Type B pancreatic cell (in vitro differentiated cells): ENCODE measurements around the gene RPS10. TPM values are rescaled to one million over a fixed set of nuclear protein-coding genes. Genes with fewer than 3 reads are reported as not detected.
"Not testable (repeated sequence)": the region's sequence is repeated elsewhere in the genome, so short reads cannot be mapped to it uniquely, and the experiment has no call there.

ENCODE experiments used
- DNase-seq: peaks from one replicate; pipeline ENCODE4 v3.0.0; 2021; ENCODE audit warnings: mixed read lengths; ENCODE audit not compliant: unreplicated experiment; ENCODE audit errors: extremely low spot score
- H3K27ac Mint-ChIP-seq: 2 replicates; pipeline ENCODE4 v1.8.0; 2021; ENCODE audit warnings: mild to moderate bottlenecking, mixed read lengths
- H3K27me3 Mint-ChIP-seq: 2 replicates; pipeline ENCODE4 v1.8.0; 2021; ENCODE audit warnings: mixed read lengths
- H3K36me3 Mint-ChIP-seq: 2 replicates; pipeline ENCODE4 v1.8.0; 2021; ENCODE audit warnings: mixed read lengths
- H3K4me1 Mint-ChIP-seq: one replicate; pipeline ENCODE4 v1.8.0; 2021; ENCODE audit warnings: mixed read lengths; ENCODE audit not compliant: unreplicated experiment
- H3K4me3 Mint-ChIP-seq: 2 replicates; pipeline ENCODE4 v1.8.0; 2021; ENCODE audit warnings: mild to moderate bottlenecking, mixed read lengths
- H3K9me3 Mint-ChIP-seq: 2 replicates; pipeline ENCODE4 v1.8.0; 2021; ENCODE audit warnings: mixed read lengths
- total RNA-seq: library from RNA; stranded (reverse); gene quantifications from 2 replicates; pipeline ENCODE4 v1.2.1, GENCODE V29; 2021; ENCODE audit warnings: low replicate concordance
- TF ChIP-seq, protein P1 (sequence below): fragments of 200-600 bp; sonication (generic); conservative IDR thresholded peaks from 2 replicates; pipeline ENCODE4 v1.5.0; 2021; ENCODE audit warnings: antibody characterized with exemption, mild to moderate bottlenecking

RPS10 gene
- total RNA-seq, 1 donor from 2014 or later: 1,590 TPM

- H3K36me3 Mint-ChIP-seq: peaks cover 45% of the 10 kb centered on the region
- DNase-seq: no peak
- peaks cover 4% of the 10 kb centered on the region for H3K4me1 Mint-ChIP-seq
- no peak overlapping the region for H3K4me3 Mint-ChIP-seq
- peak overlapping the region; percentile 9 for H3K27ac Mint-ChIP-seq
- TF ChIP-seq, protein P1, sequence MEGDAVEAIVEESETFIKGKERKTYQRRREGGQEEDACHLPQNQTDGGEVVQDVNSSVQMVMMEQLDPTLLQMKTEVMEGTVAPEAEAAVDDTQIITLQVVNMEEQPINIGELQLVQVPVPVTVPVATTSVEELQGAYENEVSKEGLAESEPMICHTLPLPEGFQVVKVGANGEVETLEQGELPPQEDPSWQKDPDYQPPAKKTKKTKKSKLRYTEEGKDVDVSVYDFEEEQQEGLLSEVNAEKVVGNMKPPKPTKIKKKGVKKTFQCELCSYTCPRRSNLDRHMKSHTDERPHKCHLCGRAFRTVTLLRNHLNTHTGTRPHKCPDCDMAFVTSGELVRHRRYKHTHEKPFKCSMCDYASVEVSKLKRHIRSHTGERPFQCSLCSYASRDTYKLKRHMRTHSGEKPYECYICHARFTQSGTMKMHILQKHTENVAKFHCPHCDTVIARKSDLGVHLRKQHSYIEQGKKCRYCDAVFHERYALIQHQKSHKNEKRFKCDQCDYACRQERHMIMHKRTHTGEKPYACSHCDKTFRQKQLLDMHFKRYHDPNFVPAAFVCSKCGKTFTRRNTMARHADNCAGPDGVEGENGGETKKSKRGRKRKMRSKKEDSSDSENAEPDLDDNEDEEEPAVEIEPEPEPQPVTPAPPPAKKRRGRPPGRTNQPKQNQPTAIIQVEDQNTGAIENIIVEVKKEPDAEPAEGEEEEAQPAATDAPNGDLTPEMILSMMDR: no peak
- H3K9me3 Mint-ChIP-seq: no peaks in the 10 kb centered on the region
- no peaks in the 10 kb centered on the region for H3K27me3 Mint-ChIP-seq
Observed at GRCh38 chr6:34418367-34418766, 7.5 kb downstream of the RPS10 start.

DNA sequence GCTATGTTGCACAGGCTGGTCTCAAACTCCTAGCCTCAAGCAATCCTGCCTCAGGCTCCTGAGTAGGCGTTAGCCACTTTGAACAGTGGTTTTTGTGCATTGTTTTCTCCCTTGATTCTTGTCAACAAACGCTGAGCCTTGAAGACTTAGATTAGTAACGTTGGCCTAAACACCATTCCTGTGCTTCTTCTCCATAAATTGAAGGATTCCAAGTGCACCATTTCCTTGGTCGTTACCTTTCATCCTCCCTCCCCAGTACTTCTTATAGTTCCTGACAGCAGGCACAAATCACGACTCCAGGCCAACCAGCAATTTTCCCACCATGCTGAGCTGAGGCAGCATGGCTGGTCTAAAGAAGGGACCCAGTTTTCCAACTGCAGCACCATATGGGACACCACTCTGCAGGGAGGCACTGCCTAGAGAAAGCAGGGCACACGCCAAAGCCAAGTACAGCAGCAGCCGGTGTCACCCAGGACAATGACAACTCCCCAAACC lies 8.9 kb downstream of the RPS10 start:
- Mint-ChIP-seq H3K27ac (peak overlapping the region; percentile 35), H3K9me3 (no peaks in the 10 kb centered on the region), H3K36me3 (peaks cover 43% of the 10 kb centered on the region), H3K4me3 (no peak overlapping the region), H3K4me1 (no peaks in the 10 kb centered on the region), H3K27me3 (no peaks in the 10 kb centered on the region)
- TF ChIP-seq, protein P1: no peak
- DNase-seq: no peak

GRCh38 chr6:34414999-34415858 lies 10.6 kb downstream of the RPS10 start:
- no peaks in the 10 kb centered on the region for H3K4me1 Mint-ChIP-seq
- H3K9me3 Mint-ChIP-seq: no peaks in the 10 kb centered on the region
- DNase-seq: no peak
- H3K36me3 Mint-ChIP-seq: peaks cover 38% of the 10 kb centered on the region
- no peak overlapping the region for H3K4me3 Mint-ChIP-seq
- no peaks in the 10 kb centered on the region for H3K27me3 Mint-ChIP-seq
- TF ChIP-seq, protein P1: peak; percentile 64
- peak overlapping the region; percentile 29 for H3K27ac Mint-ChIP-seq

DNA sequence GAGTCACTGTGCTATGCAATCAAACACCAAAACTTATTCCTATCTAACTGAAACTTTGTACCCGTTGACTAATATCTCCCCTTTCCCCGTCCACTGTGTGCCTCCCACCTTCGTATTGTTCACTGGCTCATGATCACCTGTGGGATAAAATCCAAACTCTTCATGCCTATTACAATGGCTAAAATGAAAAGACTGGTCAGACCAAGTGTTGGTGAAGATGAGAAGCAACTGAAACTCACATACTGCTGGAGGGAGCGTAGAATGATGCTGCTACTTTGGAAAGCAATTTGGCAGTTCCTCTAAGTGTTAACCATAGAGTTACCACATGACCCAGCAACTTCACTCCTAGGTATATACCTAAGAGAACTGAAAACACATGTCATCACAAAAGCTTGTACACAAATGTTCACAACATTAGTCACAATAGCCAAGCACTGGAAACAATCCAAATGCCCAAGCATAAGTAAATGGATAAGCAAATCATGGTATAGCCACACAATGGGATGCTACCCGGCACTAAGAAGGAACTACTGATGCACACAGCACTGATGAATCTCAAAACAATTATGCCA lies 13.1 kb downstream of the RPS10 start:
- no peak for DNase-seq
- TF ChIP-seq, protein P1: no peak

DNA sequence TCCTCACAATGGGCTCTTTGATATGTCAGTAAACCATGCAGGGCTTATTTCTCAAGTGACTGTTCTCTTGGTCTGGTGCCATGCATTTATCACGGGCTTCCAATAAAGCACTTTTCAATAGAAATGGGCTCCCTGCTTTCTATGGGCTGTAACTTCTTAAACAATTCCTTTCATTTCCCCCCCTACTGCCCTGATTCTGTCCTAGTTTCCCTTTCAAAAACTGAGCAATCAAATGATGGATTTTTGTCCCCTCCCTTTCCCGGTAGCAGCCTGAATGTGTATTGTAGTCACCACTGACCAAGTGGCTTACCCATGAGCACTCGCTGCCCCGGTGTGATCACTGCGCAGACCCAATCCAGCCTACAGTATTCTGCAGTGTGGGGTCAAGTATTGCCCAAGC lies 13.9 kb downstream of the RPS10 start:
- DNase-seq: no peak
- no peak overlapping the region for H3K27ac Mint-ChIP-seq
- no peak overlapping the region for H3K4me3 Mint-ChIP-seq
- peaks cover 23% of the 10 kb centered on the region for H3K36me3 Mint-ChIP-seq
- H3K4me1 Mint-ChIP-seq: no peaks in the 10 kb centered on the region
- TF ChIP-seq, protein P1: no peak
- H3K9me3 Mint-ChIP-seq: no peaks in the 10 kb centered on the region
- H3K27me3 Mint-ChIP-seq: no peaks in the 10 kb centered on the region

More for the DNA sequence above, 13.1 kb downstream of the RPS10 start:
- Mint-ChIP-seq H3K36me3 (peaks cover 28% of the 10 kb centered on the region), H3K27me3 (no peaks in the 10 kb centered on the region), H3K4me1 (no peaks in the 10 kb centered on the region), H3K9me3 (no peaks in the 10 kb centered on the region), H3K27ac (no peak overlapping the region), H3K4me3 (no peak overlapping the region)

- H3K27me3 Mint-ChIP-seq, H3K27ac Mint-ChIP-seq, H3K4me1 Mint-ChIP-seq, H3K9me3 Mint-ChIP-seq, H3K4me3 Mint-ChIP-seq, DNase-seq, H3K36me3 Mint-ChIP-seq: not testable (repeated sequence)
Observed at GRCh38 chr6:34407915-34408314, 18.0 kb downstream of the RPS10 start.
